ENCODE measurements around the gene CMTM5.

CMTM5 gene

DNA sequence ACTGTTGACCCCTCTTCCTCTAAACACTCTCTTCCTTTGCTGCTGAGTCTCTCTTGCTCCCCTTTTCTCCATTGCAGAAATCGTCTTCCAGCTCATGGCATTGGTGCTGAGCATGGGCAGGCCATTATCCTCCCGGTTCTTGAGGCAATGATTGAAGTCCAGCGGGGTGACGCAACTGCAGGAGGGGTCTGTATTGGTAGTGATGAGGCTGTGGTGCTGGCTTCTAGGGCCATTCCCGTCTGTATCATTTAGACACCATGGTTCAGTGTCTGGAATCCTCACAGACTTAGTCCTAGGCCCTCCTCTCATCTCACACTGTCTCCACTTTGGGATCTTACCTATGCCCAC is 23.4 kb upstream of the CMTM5 start:
- H3K27ac ChIP-seq (ENCODE audit: poor library complexity, severe bottlenecking): no peak overlapping the region
- DNase-seq (ENCODE audit: low spot score) (no peak), ATAC-seq (ENCODE audit: low read depth) (no peak)
- no peaks in the 10 kb centered on the region for H3K27me3 ChIP-seq (ENCODE audit: insufficient read depth, poor library complexity, severe bottlenecking)
- no peak overlapping the region for H3K4me3 ChIP-seq (ENCODE audit: severe bottlenecking)
- H3K4me1 ChIP-seq (ENCODE audit: insufficient read depth, poor library complexity, severe bottlenecking): no peaks in the 10 kb centered on the region
- H3K36me3 ChIP-seq (ENCODE audit: low read depth): no peaks in the 10 kb centered on the region
- TF ChIP-seq, protein P1, sequence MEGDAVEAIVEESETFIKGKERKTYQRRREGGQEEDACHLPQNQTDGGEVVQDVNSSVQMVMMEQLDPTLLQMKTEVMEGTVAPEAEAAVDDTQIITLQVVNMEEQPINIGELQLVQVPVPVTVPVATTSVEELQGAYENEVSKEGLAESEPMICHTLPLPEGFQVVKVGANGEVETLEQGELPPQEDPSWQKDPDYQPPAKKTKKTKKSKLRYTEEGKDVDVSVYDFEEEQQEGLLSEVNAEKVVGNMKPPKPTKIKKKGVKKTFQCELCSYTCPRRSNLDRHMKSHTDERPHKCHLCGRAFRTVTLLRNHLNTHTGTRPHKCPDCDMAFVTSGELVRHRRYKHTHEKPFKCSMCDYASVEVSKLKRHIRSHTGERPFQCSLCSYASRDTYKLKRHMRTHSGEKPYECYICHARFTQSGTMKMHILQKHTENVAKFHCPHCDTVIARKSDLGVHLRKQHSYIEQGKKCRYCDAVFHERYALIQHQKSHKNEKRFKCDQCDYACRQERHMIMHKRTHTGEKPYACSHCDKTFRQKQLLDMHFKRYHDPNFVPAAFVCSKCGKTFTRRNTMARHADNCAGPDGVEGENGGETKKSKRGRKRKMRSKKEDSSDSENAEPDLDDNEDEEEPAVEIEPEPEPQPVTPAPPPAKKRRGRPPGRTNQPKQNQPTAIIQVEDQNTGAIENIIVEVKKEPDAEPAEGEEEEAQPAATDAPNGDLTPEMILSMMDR (IDR thresholded peaks at IDR 0.05; ENCODE audit: poor library complexity, severe bottlenecking): no peak
- H3K9me3 ChIP-seq (ENCODE audit: severe bottlenecking): no peaks in the 10 kb centered on the region

DNA sequence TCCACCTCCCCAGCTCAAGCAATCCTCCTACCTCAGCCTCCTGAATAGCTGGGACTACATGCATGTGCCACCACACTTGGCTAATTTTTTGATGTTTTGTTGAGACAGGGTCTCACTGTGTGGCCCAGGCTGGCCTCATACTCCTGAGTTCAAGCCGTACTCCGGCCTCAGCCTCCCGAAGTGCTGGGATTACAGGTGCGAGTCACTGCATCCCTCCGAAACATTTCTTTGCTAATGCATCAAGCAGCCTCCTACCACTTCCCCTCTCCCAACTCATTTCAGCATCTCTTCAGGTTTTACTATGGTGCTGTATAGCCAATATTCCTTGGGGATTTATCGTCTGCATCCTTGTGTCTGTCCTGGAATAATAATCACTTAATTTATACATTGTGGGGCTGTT is 21.9 kb upstream of the CMTM5 start:
- no peak overlapping the region for H3K4me3 ChIP-seq (ENCODE audit: severe bottlenecking)
- ATAC-seq (ENCODE audit: low read depth): no peak
- H3K27me3 ChIP-seq (ENCODE audit: insufficient read depth, poor library complexity, severe bottlenecking): no peaks in the 10 kb centered on the region
- H3K36me3 ChIP-seq (ENCODE audit: low read depth): no peaks in the 10 kb centered on the region
- no peaks in the 10 kb centered on the region for H3K9me3 ChIP-seq (ENCODE audit: severe bottlenecking)
- H3K27ac ChIP-seq (ENCODE audit: poor library complexity, severe bottlenecking): no peak overlapping the region
- TF ChIP-seq, protein P1 (IDR thresholded peaks at IDR 0.05; ENCODE audit: poor library complexity, severe bottlenecking): no peak
- H3K4me1 ChIP-seq (ENCODE audit: insufficient read depth, poor library complexity, severe bottlenecking): no peaks in the 10 kb centered on the region
- no peak for DNase-seq (ENCODE audit: low spot score)

DNA sequence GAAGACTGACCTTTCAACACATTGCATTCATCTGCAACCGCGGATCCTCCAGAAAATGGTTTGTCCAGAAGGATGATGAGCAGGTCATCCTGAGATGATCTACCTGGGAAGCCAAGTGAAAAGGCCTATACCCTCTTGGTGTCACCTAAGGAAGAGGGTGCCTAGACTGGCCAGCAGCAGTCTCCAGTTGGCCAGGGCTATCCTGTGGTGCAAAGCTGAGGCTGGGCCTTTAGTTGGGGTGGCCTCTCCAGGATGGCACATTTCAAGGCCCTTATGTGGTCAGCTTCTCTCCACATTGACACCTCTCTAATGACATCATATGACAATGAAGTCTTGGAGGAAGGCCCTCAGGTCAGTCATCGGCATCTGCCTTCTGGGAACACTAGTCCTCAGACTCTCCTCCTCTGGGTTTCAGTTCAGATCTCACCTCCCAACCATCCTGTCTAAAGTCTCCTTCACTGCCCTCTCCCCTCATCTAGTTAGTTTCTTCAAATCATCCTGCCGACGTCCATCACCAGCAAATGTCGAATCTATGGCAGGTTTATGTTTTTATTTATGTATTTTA is 20.9 kb upstream of the CMTM5 start:
- no peak for ATAC-seq (ENCODE audit: low read depth)
- DNase-seq (ENCODE audit: low spot score): no peak
- Histone ChIP-seq H3K36me3 (ENCODE audit: low read depth) (no peaks in the 10 kb centered on the region), H3K4me3 (ENCODE audit: severe bottlenecking) (no peak overlapping the region), H3K9me3 (ENCODE audit: severe bottlenecking) (no peaks in the 10 kb centered on the region), H3K27ac (ENCODE audit: poor library complexity, severe bottlenecking) (no peak overlapping the region), H3K4me1 (ENCODE audit: insufficient read depth, poor library complexity, severe bottlenecking) (no peaks in the 10 kb centered on the region), H3K27me3 (ENCODE audit: insufficient read depth, poor library complexity, severe bottlenecking) (no peaks in the 10 kb centered on the region)
- TF ChIP-seq, protein P1 (IDR thresholded peaks at IDR 0.05; ENCODE audit: poor library complexity, severe bottlenecking): no peak

DNA sequence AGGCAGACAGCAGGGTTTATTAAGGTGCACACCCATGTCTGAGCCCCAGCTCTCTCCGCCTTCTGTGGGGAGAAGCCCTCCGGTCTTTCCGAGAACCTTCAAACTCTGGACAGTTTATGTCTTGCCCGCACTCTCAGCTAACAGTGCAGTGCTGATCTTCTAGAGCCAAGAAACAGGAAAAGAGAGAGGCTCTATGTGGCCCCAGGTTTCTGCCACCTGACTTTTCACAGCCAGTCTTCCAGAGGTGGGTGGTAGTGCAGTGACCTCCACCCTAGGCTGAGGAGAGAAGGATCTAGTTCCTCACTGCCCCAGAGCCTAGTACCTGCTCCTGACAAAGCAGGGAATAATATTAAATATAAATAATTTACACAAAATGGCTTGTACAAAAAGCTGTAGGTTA is 20.2 kb upstream of the CMTM5 start:
- H3K36me3 ChIP-seq (ENCODE audit: low read depth): no peaks in the 10 kb centered on the region
- no peaks in the 10 kb centered on the region for H3K27me3 ChIP-seq (ENCODE audit: insufficient read depth, poor library complexity, severe bottlenecking)
- no peak overlapping the region for H3K4me3 ChIP-seq (ENCODE audit: severe bottlenecking)
- no peak overlapping the region for H3K27ac ChIP-seq (ENCODE audit: poor library complexity, severe bottlenecking)
- ATAC-seq (ENCODE audit: low read depth) (no peak), DNase-seq (ENCODE audit: low spot score) (no peak)
- H3K9me3 ChIP-seq (ENCODE audit: severe bottlenecking): no peaks in the 10 kb centered on the region
- TF ChIP-seq, protein P1 (IDR thresholded peaks at IDR 0.05; ENCODE audit: poor library complexity, severe bottlenecking): no peak
- no peaks in the 10 kb centered on the region for H3K4me1 ChIP-seq (ENCODE audit: insufficient read depth, poor library complexity, severe bottlenecking)

DNA sequence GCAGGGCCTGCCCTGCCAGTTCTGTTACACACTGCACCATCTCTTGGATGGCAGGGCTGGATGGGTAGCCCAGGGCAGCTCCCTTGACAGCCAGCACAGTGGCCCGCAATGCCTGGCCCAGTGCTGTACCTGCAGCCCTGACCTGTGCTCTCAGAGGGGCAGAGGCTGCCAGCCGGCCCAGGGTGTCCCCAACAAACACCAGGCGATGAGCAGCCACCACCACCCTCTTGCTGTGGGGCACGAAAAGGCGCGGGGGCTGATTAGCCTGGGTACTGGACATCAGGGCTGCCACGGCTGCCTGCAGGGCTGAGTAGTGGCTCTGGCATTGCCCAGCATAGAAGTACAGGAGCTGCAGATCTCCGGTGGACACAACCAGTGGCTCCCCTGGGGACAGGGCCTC is 19.6 kb upstream of the CMTM5 start:
- no peak overlapping the region for H3K4me3 ChIP-seq (ENCODE audit: severe bottlenecking)

More for the DNA sequence above, 19.6 kb upstream of the CMTM5 start:
- Histone ChIP-seq H3K36me3 (ENCODE audit: low read depth) (no peaks in the 10 kb centered on the region), H3K9me3 (ENCODE audit: severe bottlenecking) (no peaks in the 10 kb centered on the region), H3K27me3 (ENCODE audit: insufficient read depth, poor library complexity, severe bottlenecking) (no peaks in the 10 kb centered on the region), H3K4me1 (ENCODE audit: insufficient read depth, poor library complexity, severe bottlenecking) (no peaks in the 10 kb centered on the region), H3K27ac (ENCODE audit: poor library complexity, severe bottlenecking) (no peak overlapping the region)
- DNase-seq (ENCODE audit: low spot score): no peak
- TF ChIP-seq, protein P1 (IDR thresholded peaks at IDR 0.05; ENCODE audit: poor library complexity, severe bottlenecking): no peak
- no peak for ATAC-seq (ENCODE audit: low read depth)
